Ishikawa (cell line): Measurements from ENCODE around the gene MAP7D1.

Source experiments
- CEBPB ChIP-seq: IDR thresholded peaks from 2 replicates; pipeline ENCODE4 v1.6.1; 2012
- CREB1 ChIP-seq: IDR thresholded peaks from 2 replicates; pipeline ENCODE4 v1.6.1; 2012; ENCODE audit warnings: low read depth
- EGR1 ChIP-seq: IDR thresholded peaks from 2 replicates; pipeline ENCODE4 v1.6.1; 2012
- EP300 ChIP-seq: IDR thresholded peaks from 2 replicates; pipeline ENCODE4 v1.6.1; 2012; ENCODE audit warnings: borderline replicate concordance
- FOXM1 ChIP-seq: IDR thresholded peaks from 2 replicates; pipeline ENCODE4 v1.6.1; 2012; ENCODE audit warnings: low read depth, borderline replicate concordance
- NFIC ChIP-seq: IDR thresholded peaks from 2 replicates; pipeline ENCODE4 v1.6.1; 2012
- RAD21 ChIP-seq: IDR thresholded peaks from 2 replicates; pipeline ENCODE4 v1.6.1; 2012; ENCODE audit warnings: low read depth
- TAF1 ChIP-seq: IDR thresholded peaks from 2 replicates; pipeline ENCODE4 v1.6.1; 2012; ENCODE audit warnings: low read depth, mild to moderate bottlenecking
- TCF12 ChIP-seq: IDR thresholded peaks from 2 replicates; pipeline ENCODE4 v1.6.1; 2012; ENCODE audit warnings: low read depth
- TEAD4 ChIP-seq: IDR thresholded peaks from 2 replicates; pipeline ENCODE4 v1.6.1; 2012
- YY1 ChIP-seq: IDR thresholded peaks from 2 replicates; pipeline ENCODE4 v1.6.1; 2012; ENCODE audit warnings: low read depth
- ZBTB7A ChIP-seq: IDR thresholded peaks from 2 replicates; pipeline ENCODE4 v1.6.1; 2012; ENCODE audit warnings: low read depth
- TF ChIP-seq, protein P1 (sequence below): IDR thresholded peaks from 2 replicates; pipeline ENCODE4 v1.6.1; 2012
- TF ChIP-seq, protein P2 (sequence below): IDR thresholded peaks from 2 replicates; pipeline ENCODE4 v1.6.1; 2012
- TF ChIP-seq, protein P3 (sequence below): IDR thresholded peaks from 2 replicates; pipeline ENCODE4 v1.6.1; 2012; ENCODE audit warnings: low read depth, mild to moderate bottlenecking

Gene MAP7D1

DNA sequence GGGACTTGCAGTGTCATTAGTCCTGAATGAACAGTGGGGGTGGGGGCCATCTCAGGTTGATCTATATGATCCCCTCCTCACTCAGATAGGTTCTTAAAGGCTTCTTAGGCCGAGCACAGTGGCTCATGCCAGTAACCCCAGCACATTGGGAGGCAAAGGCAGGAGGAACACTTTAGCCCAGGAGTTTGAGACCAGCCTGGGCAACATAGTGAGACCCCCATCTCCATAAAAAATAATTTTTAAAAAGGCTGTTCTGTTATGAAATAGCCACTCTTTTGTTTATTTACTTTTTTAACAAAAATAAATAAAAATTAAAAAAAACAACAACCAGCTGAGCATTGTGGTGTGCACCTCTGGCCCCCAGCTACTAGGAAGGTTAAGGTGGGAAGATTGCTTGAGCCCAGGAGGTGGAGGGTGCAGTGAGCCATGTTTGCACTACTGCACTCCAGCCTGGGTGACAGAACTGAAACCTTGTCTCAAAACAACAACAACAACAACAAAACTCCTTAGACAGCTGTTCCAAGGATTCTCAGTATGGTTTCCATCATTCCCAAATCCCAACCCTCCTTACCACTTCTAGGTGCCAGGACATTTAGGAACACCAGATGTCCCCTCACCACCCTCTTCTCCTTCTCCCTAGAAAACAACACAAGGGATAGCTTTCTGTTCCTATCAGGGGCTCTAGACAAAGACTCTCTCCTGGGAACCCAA is 4.7 kb upstream of the MAP7D1 start:
- no peak for TF ChIP-seq EGR1
- TF ChIP-seq FOXM1 = no peak
- no peak for TF ChIP-seq CREB1
- no peak for TF ChIP-seq ZBTB7A
- no peak for TF ChIP-seq EP300
- TF ChIP-seq RAD21 = no peak
- TF ChIP-seq, protein P1, sequence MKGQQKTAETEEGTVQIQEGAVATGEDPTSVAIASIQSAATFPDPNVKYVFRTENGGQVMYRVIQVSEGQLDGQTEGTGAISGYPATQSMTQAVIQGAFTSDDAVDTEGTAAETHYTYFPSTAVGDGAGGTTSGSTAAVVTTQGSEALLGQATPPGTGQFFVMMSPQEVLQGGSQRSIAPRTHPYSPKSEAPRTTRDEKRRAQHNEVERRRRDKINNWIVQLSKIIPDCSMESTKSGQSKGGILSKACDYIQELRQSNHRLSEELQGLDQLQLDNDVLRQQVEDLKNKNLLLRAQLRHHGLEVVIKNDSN = no peak
- no peak for TF ChIP-seq NFIC
- no peak for TF ChIP-seq TEAD4
- TF ChIP-seq YY1 = no peak
- no peak for TF ChIP-seq TCF12
- no peak for TF ChIP-seq TAF1
- TF ChIP-seq CEBPB = no peak
- TF ChIP-seq, protein P2, sequence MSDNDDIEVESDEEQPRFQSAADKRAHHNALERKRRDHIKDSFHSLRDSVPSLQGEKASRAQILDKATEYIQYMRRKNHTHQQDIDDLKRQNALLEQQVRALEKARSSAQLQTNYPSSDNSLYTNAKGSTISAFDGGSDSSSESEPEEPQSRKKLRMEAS = no peak
- TF ChIP-seq, protein P3, sequence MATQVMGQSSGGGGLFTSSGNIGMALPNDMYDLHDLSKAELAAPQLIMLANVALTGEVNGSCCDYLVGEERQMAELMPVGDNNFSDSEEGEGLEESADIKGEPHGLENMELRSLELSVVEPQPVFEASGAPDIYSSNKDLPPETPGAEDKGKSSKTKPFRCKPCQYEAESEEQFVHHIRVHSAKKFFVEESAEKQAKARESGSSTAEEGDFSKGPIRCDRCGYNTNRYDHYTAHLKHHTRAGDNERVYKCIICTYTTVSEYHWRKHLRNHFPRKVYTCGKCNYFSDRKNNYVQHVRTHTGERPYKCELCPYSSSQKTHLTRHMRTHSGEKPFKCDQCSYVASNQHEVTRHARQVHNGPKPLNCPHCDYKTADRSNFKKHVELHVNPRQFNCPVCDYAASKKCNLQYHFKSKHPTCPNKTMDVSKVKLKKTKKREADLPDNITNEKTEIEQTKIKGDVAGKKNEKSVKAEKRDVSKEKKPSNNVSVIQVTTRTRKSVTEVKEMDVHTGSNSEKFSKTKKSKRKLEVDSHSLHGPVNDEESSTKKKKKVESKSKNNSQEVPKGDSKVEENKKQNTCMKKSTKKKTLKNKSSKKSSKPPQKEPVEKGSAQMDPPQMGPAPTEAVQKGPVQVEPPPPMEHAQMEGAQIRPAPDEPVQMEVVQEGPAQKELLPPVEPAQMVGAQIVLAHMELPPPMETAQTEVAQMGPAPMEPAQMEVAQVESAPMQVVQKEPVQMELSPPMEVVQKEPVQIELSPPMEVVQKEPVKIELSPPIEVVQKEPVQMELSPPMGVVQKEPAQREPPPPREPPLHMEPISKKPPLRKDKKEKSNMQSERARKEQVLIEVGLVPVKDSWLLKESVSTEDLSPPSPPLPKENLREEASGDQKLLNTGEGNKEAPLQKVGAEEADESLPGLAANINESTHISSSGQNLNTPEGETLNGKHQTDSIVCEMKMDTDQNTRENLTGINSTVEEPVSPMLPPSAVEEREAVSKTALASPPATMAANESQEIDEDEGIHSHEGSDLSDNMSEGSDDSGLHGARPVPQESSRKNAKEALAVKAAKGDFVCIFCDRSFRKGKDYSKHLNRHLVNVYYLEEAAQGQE = no peak

DNA sequence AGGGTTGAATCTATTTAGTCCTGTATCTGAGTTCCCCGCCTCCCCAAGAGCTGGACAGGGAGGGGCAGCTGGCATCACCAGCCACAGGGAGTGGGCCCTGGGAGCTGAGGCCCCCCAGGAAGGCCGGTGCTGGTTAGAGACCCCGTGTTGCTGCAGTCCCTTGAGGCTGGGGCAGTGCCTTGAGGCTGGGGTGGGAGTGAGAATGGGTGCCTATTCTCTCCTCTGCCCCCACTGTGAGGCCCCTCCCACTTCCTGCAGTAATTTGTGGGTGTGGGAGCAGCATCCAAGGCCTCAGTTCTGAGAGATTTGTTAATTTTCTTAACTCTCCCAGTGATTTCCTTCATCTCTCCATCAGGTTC is 4.1 kb upstream of the MAP7D1 start:
- no peak for TF ChIP-seq EP300
- TF ChIP-seq EGR1 = no peak
- no peak for TF ChIP-seq CEBPB
- TF ChIP-seq TEAD4 = no peak
- TF ChIP-seq YY1 = no peak
- no peak for TF ChIP-seq NFIC
- no peak for TF ChIP-seq RAD21
- no peak for TF ChIP-seq FOXM1
- TF ChIP-seq, protein P3 = no peak

DNA sequence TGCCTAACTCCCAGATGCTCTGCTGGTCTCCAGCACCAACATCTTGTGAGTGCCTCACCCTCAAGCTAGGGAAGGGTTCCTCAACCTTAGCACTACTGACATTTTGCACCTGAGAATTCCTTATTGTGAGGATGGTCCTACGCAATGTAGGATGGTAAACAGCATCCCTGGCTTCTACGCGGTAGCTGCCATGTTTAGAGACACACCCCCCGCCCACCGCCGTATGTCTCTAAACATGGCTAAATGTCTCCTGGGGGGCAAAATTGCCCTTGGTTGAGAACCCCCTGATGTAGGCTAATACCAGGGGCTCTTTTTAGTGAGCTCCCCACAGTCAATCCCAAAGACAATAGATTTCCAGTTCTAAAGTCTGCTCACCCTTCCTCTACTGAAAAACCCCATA is 2.5 kb upstream of the MAP7D1 start:
- TF ChIP-seq NFIC = no peak
- TF ChIP-seq ZBTB7A = no peak
- TF ChIP-seq, protein P3 = no peak
- TF ChIP-seq CEBPB = no peak
- no peak for TF ChIP-seq CREB1
- no peak for TF ChIP-seq YY1

DNA sequence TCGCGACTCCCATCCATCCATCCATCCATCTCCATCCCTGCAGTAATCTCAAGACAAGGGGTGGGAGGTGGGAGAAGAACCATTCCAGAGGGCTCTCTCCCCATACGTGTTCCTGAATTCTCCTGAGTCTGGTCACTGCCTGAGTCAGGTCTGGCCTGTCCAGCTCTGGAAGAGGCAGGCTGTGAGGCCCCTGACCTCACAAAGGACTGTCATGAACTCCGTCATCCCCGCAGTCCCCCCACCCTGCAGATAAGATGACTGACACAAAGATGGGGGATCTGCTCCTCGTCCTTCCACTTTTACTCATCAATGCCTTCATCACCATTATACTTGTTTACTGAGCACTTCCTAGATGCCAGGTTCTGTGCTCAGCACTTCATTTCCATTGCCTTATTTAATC is 1.6 kb upstream of the MAP7D1 start:
- TF ChIP-seq TEAD4 = no peak
- TF ChIP-seq, protein P3 = no peak
- no peak for TF ChIP-seq TAF1
- TF ChIP-seq ZBTB7A = no peak
- TF ChIP-seq TCF12 = no peak
- no peak for TF ChIP-seq CREB1
- TF ChIP-seq, protein P2 = no peak
- no peak for TF ChIP-seq EGR1
- no peak for TF ChIP-seq CEBPB
- TF ChIP-seq, protein P1 = no peak
- TF ChIP-seq YY1 = no peak
- no peak for TF ChIP-seq FOXM1
- no peak for TF ChIP-seq EP300
- no peak for TF ChIP-seq NFIC
- no peak for TF ChIP-seq RAD21
